ENCODE results near the gene TCERG1. TPM values are rescaled to one million over a fixed set of nuclear protein-coding genes. Genes with fewer than 3 reads are reported as not detected.

TCERG1 gene
- total RNA-seq, 1 donor from 2014 or later = 35.5 TPM

- DNase-seq (ENCODE audit: low spot score) = no peak
Observed at GRCh38 chr5:146457431-146457830, 10.3 kb downstream of the TCERG1 start.

GRCh38 chr5:146458894-146459293 is 11.8 kb downstream of the TCERG1 start:
- no peak for DNase-seq (ENCODE audit: low spot score)

- DNase-seq (ENCODE audit: low spot score) = no peak
Observed at GRCh38 chr5:146461319-146461718, 14.2 kb downstream of the TCERG1 start.

GRCh38 chr5:146463446-146463845 is 16.3 kb downstream of the TCERG1 start:
- DNase-seq (ENCODE audit: low spot score) = no peak

GRCh38 chr5:146466521-146467349 is 19.6 kb downstream of the TCERG1 start:
- no peak for DNase-seq (ENCODE audit: low spot score)

- no peak for DNase-seq (ENCODE audit: low spot score)
Observed at GRCh38 chr5:146467760-146468159, 20.6 kb downstream of the TCERG1 start.

- DNase-seq (ENCODE audit: low spot score) = no peak
Observed at GRCh38 chr5:146474065-146474464, 26.9 kb downstream of the TCERG1 start.

- DNase-seq (ENCODE audit: low spot score) = no peak
Observed at GRCh38 chr5:146475190-146475780, 28.2 kb downstream of the TCERG1 start.

GRCh38 chr5:146475906-146476305 is 28.8 kb downstream of the TCERG1 start:
- DNase-seq (ENCODE audit: low spot score) = no peak

- DNase-seq (ENCODE audit: low spot score) = no peak
Observed at GRCh38 chr5:146482775-146483174, 35.6 kb downstream of the TCERG1 start.

- DNase-seq (ENCODE audit: low spot score) = no peak
Observed at GRCh38 chr5:146484714-146485391, 37.7 kb downstream of the TCERG1 start.

- no peak for DNase-seq (ENCODE audit: low spot score)
Observed at GRCh38 chr5:146490089-146490843, 43.1 kb downstream of the TCERG1 start.

- no peak for DNase-seq (ENCODE audit: low spot score)
Observed at GRCh38 chr5:146494656-146495055, 47.5 kb downstream of the TCERG1 start.

GRCh38 chr5:146499680-146500079 is 52.5 kb downstream of the TCERG1 start:
- DNase-seq (ENCODE audit: low spot score) = no peak

GRCh38 chr5:146507428-146507827 is 60.3 kb downstream of the TCERG1 start:
- DNase-seq (ENCODE audit: low spot score) = no peak

GRCh38 chr5:146510559-146511125 is 63.5 kb downstream of the TCERG1 start:
- DNase-seq (ENCODE audit: low spot score) = no peak

- DNase-seq (ENCODE audit: low spot score) = no peak
Observed at GRCh38 chr5:146513462-146513861, 66.3 kb downstream of the TCERG1 start.

GRCh38 chr5:146514575-146514974 is 67.4 kb downstream of the TCERG1 start:
- no peak for DNase-seq (ENCODE audit: low spot score)

- DNase-seq (ENCODE audit: low spot score) = no peak
Observed at GRCh38 chr5:146515473-146516150, 68.5 kb downstream of the TCERG1 start.

GRCh38 chr5:146516151-146516475 is 69.0 kb downstream of the TCERG1 start, which contains the start of gene GPR151:
GPR151 (minus strand) TSS chr5:146516190; CDS start chr5:146516113, 77 bp downstream.
- DNase-seq (ENCODE audit: low spot score) = no peak

- DNase-seq (ENCODE audit: low spot score) = no peak
Observed at GRCh38 chr5:146519554-146519953, 72.4 kb downstream of the TCERG1 start.

Data from mucosa of gallbladder (tissue), 1 donor.